Measurements from ENCODE around the gene SPACA1. TPM values are rescaled to one million over a fixed set of nuclear protein-coding genes. Genes with fewer than 3 reads are reported as not detected.
A peak's percentile ranks its signal among the peaks of the same experiment; 100 is the strongest.

The SPACA1 gene
- total RNA-seq, 1 experiment from 2014 or later: not detected

DNA sequence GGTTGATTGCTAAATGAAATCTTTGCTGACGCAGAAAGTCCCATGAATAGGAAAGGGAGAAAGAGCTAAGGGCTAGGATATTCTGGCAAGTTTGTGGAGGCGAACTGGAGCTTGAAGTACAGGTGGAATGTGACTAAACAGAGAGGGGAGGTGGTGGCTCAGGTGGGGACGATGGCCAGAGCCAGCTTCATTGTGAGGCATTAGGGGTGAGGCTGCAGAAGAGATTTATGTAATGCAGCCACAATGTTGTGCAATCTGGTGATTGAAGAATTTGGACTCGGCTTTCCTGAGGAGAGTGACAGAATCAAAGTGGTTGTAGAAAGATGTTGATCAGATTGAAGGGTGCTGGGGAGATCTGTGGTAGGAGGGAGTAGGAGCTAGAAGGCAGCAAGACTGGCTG is 42.9 kb upstream of the SPACA1 start:
- H3K4me1 Mint-ChIP-seq: no peaks in the 10 kb centered on the region; a peak in 1 of 4 replicates
- no CpG with 5 or more reads among the region's 4 CpGs for WGBS (ENCODE audit: extremely low coverage, insufficient read length, low lambda C conversion rate)

More for the DNA sequence above, 42.9 kb upstream of the SPACA1 start:
- H3K4me1 ChIP-seq (ENCODE audit: insufficient read depth, low read length): no peaks in the 10 kb centered on the region
- no peak overlapping the region for H3T11ph ChIP-seq (ENCODE audit: low read length)
- no peaks in the 10 kb centered on the region for H3K23me2 ChIP-seq (ENCODE audit: insufficient read length, low read depth, low read length, poor library complexity, severe bottlenecking)
- H3K14ac ChIP-seq (ENCODE audit: insufficient read depth, low read length): no peak overlapping the region
- no peak overlapping the region for H4K8ac ChIP-seq (replicated peaks; ENCODE audit: insufficient read length, low read depth, low read length)
- no peak overlapping the region for H2AFZ ChIP-seq (ENCODE audit: low read length)
- H3K56ac ChIP-seq (ENCODE audit: insufficient read length, low read depth, low read length): no peak overlapping the region
- DNase-seq: no peak
- H2BK12ac ChIP-seq (ENCODE audit: insufficient read length, low read depth, low read length): no peak overlapping the region
- H3K79me1 ChIP-seq (ENCODE audit: insufficient read depth, low read depth, low read length, poor library complexity, severe bottlenecking): no peaks in the 10 kb centered on the region
- H3K9ac ChIP-seq (ENCODE audit: extremely low read depth, insufficient read length, low read length): no peak overlapping the region
- H3K23ac ChIP-seq (ENCODE audit: insufficient read length, low read depth, low read length): no peak overlapping the region
- Mint-ChIP-seq H3K27me3 (ENCODE audit: low read depth) (peaks cover 2% of the 10 kb centered on the region), H3K9me3 (no peaks in the 10 kb centered on the region), H3K4me3 (no peak overlapping the region), H3K36me3 (ENCODE audit: insufficient read depth in 1 of 3, low read depth in 3 of 3) (no peaks in the 10 kb centered on the region), H3K27ac (peak overlapping the region in 1 of 3 experiments; percentile 1; a peak in 1 of 7 replicates)
- H2BK120ac ChIP-seq (ENCODE audit: low read depth, low read length, poor library complexity, severe bottlenecking): no peak overlapping the region
- no peak overlapping the region for H3K4ac ChIP-seq (ENCODE audit: low read depth, low read length)
- no peak overlapping the region for H3K27ac ChIP-seq (ENCODE audit: insufficient read length, low read depth, low read length)
- H3K79me2 ChIP-seq (ENCODE audit: insufficient read depth, low read length): no peaks in the 10 kb centered on the region
- TF ChIP-seq, protein P1, sequence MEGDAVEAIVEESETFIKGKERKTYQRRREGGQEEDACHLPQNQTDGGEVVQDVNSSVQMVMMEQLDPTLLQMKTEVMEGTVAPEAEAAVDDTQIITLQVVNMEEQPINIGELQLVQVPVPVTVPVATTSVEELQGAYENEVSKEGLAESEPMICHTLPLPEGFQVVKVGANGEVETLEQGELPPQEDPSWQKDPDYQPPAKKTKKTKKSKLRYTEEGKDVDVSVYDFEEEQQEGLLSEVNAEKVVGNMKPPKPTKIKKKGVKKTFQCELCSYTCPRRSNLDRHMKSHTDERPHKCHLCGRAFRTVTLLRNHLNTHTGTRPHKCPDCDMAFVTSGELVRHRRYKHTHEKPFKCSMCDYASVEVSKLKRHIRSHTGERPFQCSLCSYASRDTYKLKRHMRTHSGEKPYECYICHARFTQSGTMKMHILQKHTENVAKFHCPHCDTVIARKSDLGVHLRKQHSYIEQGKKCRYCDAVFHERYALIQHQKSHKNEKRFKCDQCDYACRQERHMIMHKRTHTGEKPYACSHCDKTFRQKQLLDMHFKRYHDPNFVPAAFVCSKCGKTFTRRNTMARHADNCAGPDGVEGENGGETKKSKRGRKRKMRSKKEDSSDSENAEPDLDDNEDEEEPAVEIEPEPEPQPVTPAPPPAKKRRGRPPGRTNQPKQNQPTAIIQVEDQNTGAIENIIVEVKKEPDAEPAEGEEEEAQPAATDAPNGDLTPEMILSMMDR (conservative IDR thresholded peaks at IDR 0.05): no peak
- H3K18ac ChIP-seq (ENCODE audit: insufficient read length, low read depth, low read length): no peak overlapping the region
- H2BK5ac ChIP-seq (ENCODE audit: insufficient read length, low read length): no peak overlapping the region
- H4K5ac ChIP-seq (ENCODE audit: insufficient read length, low read depth, low read length): no peak overlapping the region
- H4K91ac ChIP-seq (ENCODE audit: insufficient read length, low read depth, low read length): no peak overlapping the region
- no peaks in the 10 kb centered on the region for H3K27me3 ChIP-seq (ENCODE audit: insufficient read depth, low read length)
- no peaks in the 10 kb centered on the region for H3K9me3 ChIP-seq (ENCODE audit: control insufficient read depth, low read depth, low read length)
- no peak overlapping the region for H3K4me2 ChIP-seq (ENCODE audit: insufficient read depth, insufficient read length, low read length)
- H2AK5ac ChIP-seq (ENCODE audit: insufficient read length, low read length): no peak overlapping the region
- no peaks in the 10 kb centered on the region for H4K20me1 ChIP-seq (ENCODE audit: control insufficient read depth, insufficient read depth, insufficient read length)
- no peak overlapping the region for H2BK20ac ChIP-seq (ENCODE audit: low read depth, low read length, poor library complexity, severe bottlenecking)
- H2BK15ac ChIP-seq (ENCODE audit: low read depth, low read length): no peak overlapping the region
